RWPE2 (cell line): ENCODE results near the gene VPS13C.

Experiments used
- ATAC-seq: fragments of 200-7000 bp; cut with Tn5 transposase; 3 replicates; pipeline ENCODE4 v1.9.1; 2021; ENCODE audit warnings: low read depth
- DNase-seq: peaks from one replicate; pipeline ENCODE4 v3.0.0-alpha.2; 2020; ENCODE audit warnings: low spot score
- H3K27ac ChIP-seq: fragments of 450-650 bp; 2 replicates; pipeline ENCODE4 v1.5.1; 2017; ENCODE audit warnings: mild to moderate bottlenecking; ENCODE audit not compliant: poor library complexity, severe bottlenecking
- H3K27me3 ChIP-seq: fragments of 250-450 bp; sonication (Bioruptor Pico); 2 replicates; pipeline ENCODE4 v1.5.1; 2021; ENCODE audit warnings: mild to moderate bottlenecking, moderate library complexity; ENCODE audit not compliant: insufficient read depth, poor library complexity, severe bottlenecking
- H3K36me3 ChIP-seq: fragments of 250-450 bp; sonication (Bioruptor Pico); 2 replicates; pipeline ENCODE4 v1.5.1; 2020; ENCODE audit warnings: low read depth, mild to moderate bottlenecking, moderate library complexity
- H3K4me1 ChIP-seq: fragments of 250-450 bp; sonication (Bioruptor Pico); 2 replicates; pipeline ENCODE4 v1.5.1; 2021; ENCODE audit warnings: mild to moderate bottlenecking, moderate library complexity; ENCODE audit not compliant: insufficient read depth, poor library complexity, severe bottlenecking
- H3K4me3 ChIP-seq: fragments of 250-450 bp; sonication (Bioruptor Pico); 2 replicates; pipeline ENCODE4 v1.5.1; 2021; ENCODE audit warnings: mild to moderate bottlenecking, moderate library complexity; ENCODE audit not compliant: severe bottlenecking
- H3K9me3 ChIP-seq: fragments of 250-450 bp; sonication (Bioruptor Pico); 2 replicates; pipeline ENCODE4 v1.5.1; 2021; ENCODE audit warnings: mild to moderate bottlenecking, moderate library complexity; ENCODE audit not compliant: severe bottlenecking
- CTCF ChIP-seq: fragments of 450-650 bp; IDR thresholded peaks from one replicate; pipeline ENCODE4 v1.5.1; 2017; ENCODE audit warnings: mild to moderate bottlenecking, moderate library complexity; ENCODE audit not compliant: poor library complexity, severe bottlenecking

VPS13C gene

GRCh38 chr15:61906961-61907752, 153.1 kb downstream of the VPS13C start:
- ATAC-seq = peak; percentile 92
- TF ChIP-seq CTCF = no peak
- Histone ChIP-seq H3K36me3 (peaks cover 52% of the 10 kb centered on the region), H3K9me3 (no peaks in the 10 kb centered on the region), H3K4me3 (no peak overlapping the region), H3K4me1 (peaks cover 17% of the 10 kb centered on the region), H3K27ac (peak overlapping the region; percentile 46), H3K27me3 (no peaks in the 10 kb centered on the region)
- DNase-seq = no peak

- no peak for ATAC-seq
- H3K27me3 ChIP-seq = no peaks in the 10 kb centered on the region
- peaks cover 15% of the 10 kb centered on the region for H3K36me3 ChIP-seq
These were observed 167.1 kb downstream of the VPS13C start for GRCh38 chr15:61893146-61893545.

GRCh38 chr15:61892140-61892539, 168.1 kb downstream of the VPS13C start:
- peaks cover 7% of the 10 kb centered on the region for H3K4me1 ChIP-seq
- DNase-seq (no peak), ATAC-seq (no peak)
- H3K27ac ChIP-seq = no peak overlapping the region
- H3K9me3 ChIP-seq = peaks cover 9% of the 10 kb centered on the region
- H3K4me3 ChIP-seq = no peak overlapping the region
- H3K27me3 ChIP-seq = no peaks in the 10 kb centered on the region
- no peak for TF ChIP-seq CTCF
- H3K36me3 ChIP-seq = peaks cover 15% of the 10 kb centered on the region

More at GRCh38 chr15:61893146-61893545, 167.1 kb downstream of the VPS13C start:
- peaks cover 7% of the 10 kb centered on the region for H3K4me1 ChIP-seq
- no peak overlapping the region for H3K4me3 ChIP-seq
- no peak for TF ChIP-seq CTCF
- DNase-seq = no peak
- no peak overlapping the region for H3K27ac ChIP-seq
- peaks cover 9% of the 10 kb centered on the region for H3K9me3 ChIP-seq

- peaks cover 9% of the 10 kb centered on the region for H3K9me3 ChIP-seq
- peaks cover 7% of the 10 kb centered on the region for H3K4me1 ChIP-seq
These were observed 170.1 kb downstream of the VPS13C start for GRCh38 chr15:61890106-61890505.

More at GRCh38 chr15:61890106-61890505, 170.1 kb downstream of the VPS13C start:
- H3K4me3 ChIP-seq = no peak overlapping the region
- ATAC-seq = peak; percentile 23; the same call in 1 of the 3 replicates
- H3K27ac ChIP-seq = no peak overlapping the region
- no peak for TF ChIP-seq CTCF
- peaks cover 15% of the 10 kb centered on the region for H3K36me3 ChIP-seq
- no peaks in the 10 kb centered on the region for H3K27me3 ChIP-seq
- DNase-seq = no peak
